Vagina (tissue), 2 donors: Measurements from ENCODE around the gene PSMA8.
A peak's percentile ranks its signal among the peaks of the same experiment; 100 is the strongest.

Experiments
- CTCF ChIP-seq, 3 experiments: fragments of 450-650 bp in 2 of 3; fragments of 200-600 bp in 1 of 3; sonication (generic) in 1 of 3; IDR thresholded peaks; one replicate each; pipeline ENCODE4 v1.5.1; 2017 to 2019; ENCODE audit warnings: antibody characterized with exemption in 3 of 3, mild to moderate bottlenecking in 2 of 3, moderate library complexity in 2 of 3
- POLR2AphosphoS5 ChIP-seq, 2 donors: sonication (generic); formaldehyde crosslinking; IDR thresholded peaks; one replicate each; pipeline ENCODE4 v1.9.0; 2017; ENCODE audit warnings: antibody characterized with exemption in 2 of 2, mild to moderate bottlenecking in 2 of 2, low read depth in 1 of 2; ENCODE audit not compliant: insufficient read depth in 1 of 2

- TF ChIP-seq CTCF (IDR thresholded peaks at IDR 0.05) (no peak), POLR2AphosphoS5 (IDR thresholded peaks at IDR 0.05; ENCODE audit: insufficient read depth in 1 of 2, low read depth in 1 of 2) (peak; percentile 56 to 91)
Observed at GRCh38 chr18:26090130-26091046, 43.3 kb upstream of the PSMA8 start, which contains the start of gene SS18.
